Rectal smooth muscle tissue (tissue), 1 donor: ENCODE results near the gene MYH6.
A peak's percentile ranks its signal among the peaks of the same experiment; 100 is the strongest.

Experiments used
- H3K27ac ChIP-seq: one replicate; pipeline ENCODE4 v1.7.0; 2013; ENCODE audit warnings: low read depth, low read length, inconsistent platforms
- H3K27me3 ChIP-seq: one replicate; pipeline ENCODE4 v1.7.0; 2013; ENCODE audit warnings: low read length; ENCODE audit not compliant: control insufficient read depth, insufficient read depth
- H3K36me3 ChIP-seq: one replicate; pipeline ENCODE4 v1.7.0; 2013; ENCODE audit warnings: low read length; ENCODE audit not compliant: control insufficient read depth, insufficient read depth
- H3K4me1 ChIP-seq: one replicate; pipeline ENCODE4 v1.7.0; 2013; ENCODE audit warnings: low read length; ENCODE audit not compliant: control insufficient read depth, insufficient read depth
- H3K4me3 ChIP-seq: one replicate; pipeline ENCODE4 v1.7.0; 2013; ENCODE audit warnings: low read length
- H3K9ac ChIP-seq: one replicate; pipeline ENCODE4 v1.7.0; 2013; ENCODE audit warnings: low read length

MYH6 gene

GRCh38 chr14:23359722-23360447 is 48.2 kb downstream of the MYH6 start:
- peaks cover 4% of the 10 kb centered on the region for H3K27me3 ChIP-seq
- H3K9ac ChIP-seq = no peak overlapping the region
- no peaks in the 10 kb centered on the region for H3K36me3 ChIP-seq
- no peak overlapping the region for H3K27ac ChIP-seq
- H3K4me3 ChIP-seq = no peak overlapping the region
- peaks cover 11% of the 10 kb centered on the region for H3K4me1 ChIP-seq

GRCh38 chr14:23359167-23359626 is 48.9 kb downstream of the MYH6 start:
- Histone ChIP-seq H3K9ac (no peak overlapping the region), H3K4me3 (no peak overlapping the region), H3K4me1 (peaks cover 9% of the 10 kb centered on the region), H3K36me3 (no peaks in the 10 kb centered on the region), H3K27ac (no peak overlapping the region), H3K27me3 (peaks cover 1% of the 10 kb centered on the region)

GRCh38 chr14:23358553-23359166 is 49.4 kb downstream of the MYH6 start:
- Histone ChIP-seq H3K36me3 (no peaks in the 10 kb centered on the region), H3K4me1 (peaks cover 4% of the 10 kb centered on the region), H3K27me3 (no peaks in the 10 kb centered on the region), H3K27ac (peak overlapping the region; percentile 12), H3K9ac (no peak overlapping the region), H3K4me3 (no peak overlapping the region)

- H3K27me3 ChIP-seq = no peaks in the 10 kb centered on the region
- peak overlapping the region; percentile 12 for H3K27ac ChIP-seq
- peaks cover 2% of the 10 kb centered on the region for H3K4me1 ChIP-seq
- no peaks in the 10 kb centered on the region for H3K36me3 ChIP-seq
- H3K4me3 ChIP-seq = no peak overlapping the region
- no peak overlapping the region for H3K9ac ChIP-seq
Measured at GRCh38 chr14:23358042-23358441, 50.0 kb downstream of the MYH6 start.

- H3K27ac ChIP-seq = no peak overlapping the region
- no peak overlapping the region for H3K4me3 ChIP-seq
- no peaks in the 10 kb centered on the region for H3K36me3 ChIP-seq
- H3K4me1 ChIP-seq = peaks cover 2% of the 10 kb centered on the region
- H3K9ac ChIP-seq = no peak overlapping the region
- H3K27me3 ChIP-seq = no peaks in the 10 kb centered on the region
Measured at GRCh38 chr14:23357261-23357660, 50.8 kb downstream of the MYH6 start.

GRCh38 chr14:23356662-23357061 is 51.4 kb downstream of the MYH6 start:
- H3K36me3 ChIP-seq = no peaks in the 10 kb centered on the region

GRCh38 chr14:23355871-23356435 is 52.1 kb downstream of the MYH6 start:
- Histone ChIP-seq H3K4me1 (peaks cover 4% of the 10 kb centered on the region), H3K27ac (no peak overlapping the region), H3K9ac (no peak overlapping the region), H3K27me3 (peaks cover 4% of the 10 kb centered on the region), H3K36me3 (no peaks in the 10 kb centered on the region), H3K4me3 (no peak overlapping the region)

More at GRCh38 chr14:23356662-23357061, 51.4 kb downstream of the MYH6 start:
- Histone ChIP-seq H3K4me3 (no peak overlapping the region), H3K4me1 (peaks cover 4% of the 10 kb centered on the region), H3K27ac (no peak overlapping the region), H3K9ac (no peak overlapping the region), H3K27me3 (peaks cover 2% of the 10 kb centered on the region)

- peaks cover 4% of the 10 kb centered on the region for H3K4me1 ChIP-seq
- no peak overlapping the region for H3K4me3 ChIP-seq
- no peak overlapping the region for H3K9ac ChIP-seq
- H3K27ac ChIP-seq = no peak overlapping the region
- H3K27me3 ChIP-seq = peaks cover 4% of the 10 kb centered on the region
- no peaks in the 10 kb centered on the region for H3K36me3 ChIP-seq
Measured at GRCh38 chr14:23354990-23355389, 53.1 kb downstream of the MYH6 start.

- Histone ChIP-seq H3K27me3 (peaks cover 4% of the 10 kb centered on the region), H3K4me3 (no peak overlapping the region), H3K27ac (no peak overlapping the region), H3K36me3 (no peaks in the 10 kb centered on the region), H3K4me1 (peaks cover 4% of the 10 kb centered on the region), H3K9ac (no peak overlapping the region)
Measured at GRCh38 chr14:23353433-23353780, 54.7 kb downstream of the MYH6 start.

GRCh38 chr14:23352506-23353432 is 55.3 kb downstream of the MYH6 start, which contains the start of gene SLC22A17:
Gene SLC22A17, minus strand, starts transcription at chr14:23352887.
- H3K9ac ChIP-seq = no peak within 1 kb of the TSS
- peaks cover 4% of the 10 kb centered on the region for H3K4me1 ChIP-seq
- peak within 1 kb of the TSS; percentile 71 for H3K4me3 ChIP-seq
- H3K27ac ChIP-seq = peak within 1 kb of the TSS; percentile 52
- H3K27me3 ChIP-seq = peaks cover 4% of the 10 kb centered on the region
- H3K36me3 ChIP-seq = no peaks in the 10 kb centered on the region

GRCh38 chr14:23351681-23352505 is 56.2 kb downstream of the MYH6 start:
- Histone ChIP-seq H3K27me3 (peaks cover 4% of the 10 kb centered on the region), H3K27ac (peak overlapping the region; percentile 49), H3K9ac (no peak overlapping the region), H3K4me3 (peak overlapping the region; percentile 71), H3K36me3 (no peaks in the 10 kb centered on the region), H3K4me1 (peaks cover 4% of the 10 kb centered on the region)
